Testis (tissue), 2 donors: ENCODE data around the gene EIF5AL1.

Source experiments
- CTCF ChIP-seq, 3 experiments: fragments of 450-650 bp in 2 of 3; fragments of 200-600 bp in 1 of 3; sonication (generic) in 1 of 3; IDR thresholded peaks; one replicate each; pipeline ENCODE4 v1.5.1; 2016 to 2019; ENCODE audit warnings: antibody characterized with exemption in 3 of 3, mild to moderate bottlenecking in 2 of 3, moderate library complexity in 1 of 3
- POLR2A ChIP-seq: fragments of 450-650 bp; IDR thresholded peaks from one replicate; pipeline ENCODE4 v1.6.1; 2017; ENCODE audit warnings: antibody characterized with exemption, mild to moderate bottlenecking, moderate library complexity

DNA sequence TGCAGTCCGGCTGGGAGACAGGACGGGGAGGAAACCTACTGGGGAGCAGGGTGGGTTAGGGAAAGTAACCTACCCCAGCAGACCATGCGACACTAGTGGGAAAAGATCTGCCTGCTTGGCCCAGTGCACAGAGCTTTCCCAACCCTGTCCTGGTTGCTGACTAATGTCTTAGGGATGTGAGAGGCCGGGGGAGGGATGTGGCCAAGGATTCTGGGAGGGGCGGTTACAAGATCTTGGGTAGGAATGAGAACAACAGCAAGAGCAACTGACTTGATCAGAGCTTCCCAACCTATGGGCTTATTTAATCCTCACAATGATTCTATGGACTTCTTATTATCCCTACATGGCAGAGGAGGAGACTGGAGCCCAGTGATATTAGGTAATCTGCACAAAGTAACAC, 24.0 kb upstream of the EIF5AL1 start:
- TF ChIP-seq CTCF (IDR thresholded peaks at IDR 0.05): no peak
- TF ChIP-seq POLR2A: no peak
